SK-N-SH treated with all-trans-retinoic acid at 6 μM for 48 hours (cell line): ENCODE data around the gene SORCS1.

ENCODE experiments used
- ATAC-seq: fragments of 200-7000 bp; cut with Tn5 transposase; 3 replicates; pipeline ENCODE4 v1.9.1; 2020; ENCODE audit warnings: mild to moderate bottlenecking, moderate library complexity
- ARNTL ChIP-seq: fragments of 450-650 bp; formaldehyde crosslinking; IDR thresholded peaks from 2 replicates; pipeline ENCODE4 v1.5.0; 2020; ENCODE audit warnings: low read depth, mild to moderate bottlenecking, moderate library complexity, borderline replicate concordance
- BACH2 ChIP-seq: fragments of 250-450 bp; sonication (Bioruptor Pico); IDR thresholded peaks from 2 replicates; pipeline ENCODE4 v1.9.0; 2021; ENCODE audit warnings: mild to moderate bottlenecking, borderline replicate concordance
- CREB5 ChIP-seq: fragments of 250-450 bp; sonication (Bioruptor Pico); IDR thresholded peaks from 2 replicates; pipeline ENCODE4 v1.5.1; 2020; ENCODE audit warnings: low read depth, mild to moderate bottlenecking, moderate library complexity
- CSDC2 ChIP-seq: fragments of 250-450 bp; sonication (Bioruptor Pico); IDR thresholded peaks from 2 replicates; pipeline ENCODE4 v1.5.0; 2020; ENCODE audit warnings: mild to moderate bottlenecking, moderate library complexity
- ESRRG ChIP-seq: fragments of 250-450 bp; sonication (Bioruptor Pico); IDR thresholded peaks from 2 replicates; pipeline ENCODE4 v1.6.1; 2021; ENCODE audit warnings: mild to moderate bottlenecking
- GLIS3 ChIP-seq: fragments of 250-450 bp; sonication (Bioruptor Pico); IDR thresholded peaks from 2 replicates; pipeline ENCODE4 v1.5.0; 2020; ENCODE audit warnings: mild to moderate bottlenecking, moderate library complexity
- ISL1 ChIP-seq: fragments of 250-450 bp; sonication (Bioruptor Pico); IDR thresholded peaks from 2 replicates; pipeline ENCODE4 v2.1.2; 2022; ENCODE audit warnings: mild to moderate bottlenecking, moderate library complexity
- OSR1 ChIP-seq: fragments of 250-450 bp; sonication (Bioruptor Pico); IDR thresholded peaks from 2 replicates; pipeline ENCODE4 v1.8.0; 2022; ENCODE audit warnings: moderate library complexity, mild to moderate bottlenecking, inconsistent platforms
- POU6F1 ChIP-seq: fragments of 250-450 bp; sonication (Bioruptor Pico); IDR thresholded peaks from 2 replicates; pipeline ENCODE4 v1.8.0; 2021; ENCODE audit warnings: low read depth, mild to moderate bottlenecking, moderate library complexity, borderline replicate concordance
- PPARA ChIP-seq: fragments of 250-450 bp; sonication (Bioruptor Pico); IDR thresholded peaks from 2 replicates; pipeline ENCODE4 v1.5.0; 2020; ENCODE audit warnings: mild to moderate bottlenecking, borderline replicate concordance
- RARB ChIP-seq: fragments of 250-450 bp; sonication (Bioruptor Pico); IDR thresholded peaks from 2 replicates; pipeline ENCODE4 v1.8.0; 2021; ENCODE audit warnings: mild to moderate bottlenecking, moderate library complexity
- SNAI2 ChIP-seq: fragments of 250-450 bp; sonication (Bioruptor Pico); IDR thresholded peaks from 2 replicates; pipeline ENCODE4 v1.5.0; 2020; ENCODE audit warnings: mild to moderate bottlenecking, moderate library complexity
- TCF4 ChIP-seq: fragments of 250-450 bp; sonication (Bioruptor Pico); IDR thresholded peaks from 2 replicates; pipeline ENCODE4 v1.8.0; 2021; ENCODE audit warnings: mild to moderate bottlenecking, moderate library complexity, borderline replicate concordance
- TOX ChIP-seq: fragments of 250-450 bp; sonication (Bioruptor Pico); IDR thresholded peaks from 2 replicates; pipeline ENCODE4 v1.8.0; 2021; ENCODE audit warnings: mild to moderate bottlenecking, moderate library complexity, borderline replicate concordance
- ZC3H10 ChIP-seq: fragments of 250-450 bp; sonication (Bioruptor Pico); IDR thresholded peaks from 2 replicates; pipeline ENCODE4 v1.5.1; 2021; ENCODE audit warnings: mild to moderate bottlenecking, moderate library complexity
- ZFP3 ChIP-seq: fragments of 250-450 bp; sonication (Bioruptor Pico); IDR thresholded peaks from 2 replicates; pipeline ENCODE4 v1.5.0; 2020; ENCODE audit warnings: mild to moderate bottlenecking, moderate library complexity
- ZFP30 ChIP-seq: fragments of 450-650 bp; formaldehyde crosslinking; IDR thresholded peaks from 2 replicates; pipeline ENCODE4 v1.5.0; 2022; ENCODE audit warnings: mild to moderate bottlenecking, moderate library complexity
- ZNF70 ChIP-seq: fragments of 450-650 bp; formaldehyde crosslinking; IDR thresholded peaks from 2 replicates; pipeline ENCODE4 v1.5.0; 2020; ENCODE audit warnings: mild to moderate bottlenecking, moderate library complexity
- ZNF8 ChIP-seq: fragments of 450-650 bp; formaldehyde crosslinking; IDR thresholded peaks from 2 replicates; pipeline ENCODE4 v1.5.0; 2020; ENCODE audit warnings: mild to moderate bottlenecking, moderate library complexity
- TF ChIP-seq, protein P1 (sequence below): fragments of 250-450 bp; sonication (Bioruptor Pico); IDR thresholded peaks from 2 replicates; pipeline ENCODE4 v1.8.0; 2020; ENCODE audit warnings: mild to moderate bottlenecking, moderate library complexity, borderline replicate concordance
- TF ChIP-seq, protein P2 (sequence below): fragments of 250-450 bp; sonication (Bioruptor Pico); IDR thresholded peaks from 2 replicates; pipeline ENCODE4 v1.5.1; 2021; ENCODE audit warnings: mild to moderate bottlenecking, moderate library complexity
- TF ChIP-seq, protein P3 (sequence below): fragments of 250-450 bp; sonication (Bioruptor Pico); IDR thresholded peaks from 2 replicates; pipeline ENCODE4 v1.5.0; 2020; ENCODE audit warnings: mild to moderate bottlenecking, moderate library complexity

SORCS1 gene

DNA sequence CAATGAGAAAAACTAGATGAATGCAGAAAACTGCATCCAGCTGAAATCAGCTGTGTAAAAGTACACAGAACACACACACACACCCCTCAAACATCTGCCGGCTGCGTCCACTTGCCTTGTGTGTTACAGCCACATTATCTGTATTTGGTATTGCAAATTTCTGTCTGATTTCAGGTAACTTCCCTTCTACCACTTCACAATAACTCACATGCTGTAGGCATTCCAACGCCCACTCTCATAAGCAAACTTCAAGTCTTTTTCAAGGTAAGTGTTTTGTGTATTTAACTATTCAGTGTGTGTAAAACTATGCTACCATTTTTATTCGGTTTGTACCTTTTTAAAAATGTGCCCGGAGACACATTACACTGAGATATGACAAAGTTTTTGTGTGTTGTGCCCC is 594.2 kb downstream of the SORCS1 start:
- ATAC-seq, result no peak
- TF ChIP-seq, protein P1, sequence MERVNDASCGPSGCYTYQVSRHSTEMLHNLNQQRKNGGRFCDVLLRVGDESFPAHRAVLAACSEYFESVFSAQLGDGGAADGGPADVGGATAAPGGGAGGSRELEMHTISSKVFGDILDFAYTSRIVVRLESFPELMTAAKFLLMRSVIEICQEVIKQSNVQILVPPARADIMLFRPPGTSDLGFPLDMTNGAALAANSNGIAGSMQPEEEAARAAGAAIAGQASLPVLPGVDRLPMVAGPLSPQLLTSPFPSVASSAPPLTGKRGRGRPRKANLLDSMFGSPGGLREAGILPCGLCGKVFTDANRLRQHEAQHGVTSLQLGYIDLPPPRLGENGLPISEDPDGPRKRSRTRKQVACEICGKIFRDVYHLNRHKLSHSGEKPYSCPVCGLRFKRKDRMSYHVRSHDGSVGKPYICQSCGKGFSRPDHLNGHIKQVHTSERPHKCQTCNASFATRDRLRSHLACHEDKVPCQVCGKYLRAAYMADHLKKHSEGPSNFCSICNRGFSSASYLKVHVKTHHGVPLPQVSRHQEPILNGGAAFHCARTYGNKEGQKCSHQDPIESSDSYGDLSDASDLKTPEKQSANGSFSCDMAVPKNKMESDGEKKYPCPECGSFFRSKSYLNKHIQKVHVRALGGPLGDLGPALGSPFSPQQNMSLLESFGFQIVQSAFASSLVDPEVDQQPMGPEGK (CRISPR knock-in tag), result no peak
- TF ChIP-seq, protein P2, sequence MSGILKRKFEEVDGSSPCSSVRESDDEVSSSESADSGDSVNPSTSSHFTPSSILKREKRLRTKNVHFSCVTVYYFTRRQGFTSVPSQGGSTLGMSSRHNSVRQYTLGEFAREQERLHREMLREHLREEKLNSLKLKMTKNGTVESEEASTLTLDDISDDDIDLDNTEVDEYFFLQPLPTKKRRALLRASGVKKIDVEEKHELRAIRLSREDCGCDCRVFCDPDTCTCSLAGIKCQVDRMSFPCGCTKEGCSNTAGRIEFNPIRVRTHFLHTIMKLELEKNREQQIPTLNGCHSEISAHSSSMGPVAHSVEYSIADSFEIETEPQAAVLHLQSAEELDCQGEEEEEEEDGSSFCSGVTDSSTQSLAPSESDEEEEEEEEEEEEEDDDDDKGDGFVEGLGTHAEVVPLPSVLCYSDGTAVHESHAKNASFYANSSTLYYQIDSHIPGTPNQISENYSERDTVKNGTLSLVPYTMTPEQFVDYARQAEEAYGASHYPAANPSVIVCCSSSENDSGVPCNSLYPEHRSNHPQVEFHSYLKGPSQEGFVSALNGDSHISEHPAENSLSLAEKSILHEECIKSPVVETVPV (CRISPR knock-in tag), result no peak
- no peak for TF ChIP-seq PPARA (CRISPR knock-in tag)
- no peak for TF ChIP-seq BACH2 (CRISPR knock-in tag)
- TF ChIP-seq, protein P3, sequence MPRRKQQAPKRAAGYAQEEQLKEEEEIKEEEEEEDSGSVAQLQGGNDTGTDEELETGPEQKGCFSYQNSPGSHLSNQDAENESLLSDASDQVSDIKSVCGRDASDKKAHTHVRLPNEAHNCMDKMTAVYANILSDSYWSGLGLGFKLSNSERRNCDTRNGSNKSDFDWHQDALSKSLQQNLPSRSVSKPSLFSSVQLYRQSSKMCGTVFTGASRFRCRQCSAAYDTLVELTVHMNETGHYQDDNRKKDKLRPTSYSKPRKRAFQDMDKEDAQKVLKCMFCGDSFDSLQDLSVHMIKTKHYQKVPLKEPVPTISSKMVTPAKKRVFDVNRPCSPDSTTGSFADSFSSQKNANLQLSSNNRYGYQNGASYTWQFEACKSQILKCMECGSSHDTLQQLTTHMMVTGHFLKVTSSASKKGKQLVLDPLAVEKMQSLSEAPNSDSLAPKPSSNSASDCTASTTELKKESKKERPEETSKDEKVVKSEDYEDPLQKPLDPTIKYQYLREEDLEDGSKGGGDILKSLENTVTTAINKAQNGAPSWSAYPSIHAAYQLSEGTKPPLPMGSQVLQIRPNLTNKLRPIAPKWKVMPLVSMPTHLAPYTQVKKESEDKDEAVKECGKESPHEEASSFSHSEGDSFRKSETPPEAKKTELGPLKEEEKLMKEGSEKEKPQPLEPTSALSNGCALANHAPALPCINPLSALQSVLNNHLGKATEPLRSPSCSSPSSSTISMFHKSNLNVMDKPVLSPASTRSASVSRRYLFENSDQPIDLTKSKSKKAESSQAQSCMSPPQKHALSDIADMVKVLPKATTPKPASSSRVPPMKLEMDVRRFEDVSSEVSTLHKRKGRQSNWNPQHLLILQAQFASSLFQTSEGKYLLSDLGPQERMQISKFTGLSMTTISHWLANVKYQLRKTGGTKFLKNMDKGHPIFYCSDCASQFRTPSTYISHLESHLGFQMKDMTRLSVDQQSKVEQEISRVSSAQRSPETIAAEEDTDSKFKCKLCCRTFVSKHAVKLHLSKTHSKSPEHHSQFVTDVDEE (CRISPR knock-in tag), result no peak
- no peak for TF ChIP-seq CSDC2 (CRISPR knock-in tag)
- TF ChIP-seq SNAI2 (CRISPR knock-in tag), result no peak
- no peak for TF ChIP-seq CREB5 (CRISPR knock-in tag)
- TF ChIP-seq POU6F1 (CRISPR knock-in tag), result no peak
- no peak for TF ChIP-seq ZFP3
- TF ChIP-seq ZNF8 (CRISPR knock-in tag), result no peak
- TF ChIP-seq RARB (CRISPR knock-in tag), result no peak
- no peak for TF ChIP-seq ZNF70 (CRISPR knock-in tag)
- TF ChIP-seq TCF4, result no peak

DNA sequence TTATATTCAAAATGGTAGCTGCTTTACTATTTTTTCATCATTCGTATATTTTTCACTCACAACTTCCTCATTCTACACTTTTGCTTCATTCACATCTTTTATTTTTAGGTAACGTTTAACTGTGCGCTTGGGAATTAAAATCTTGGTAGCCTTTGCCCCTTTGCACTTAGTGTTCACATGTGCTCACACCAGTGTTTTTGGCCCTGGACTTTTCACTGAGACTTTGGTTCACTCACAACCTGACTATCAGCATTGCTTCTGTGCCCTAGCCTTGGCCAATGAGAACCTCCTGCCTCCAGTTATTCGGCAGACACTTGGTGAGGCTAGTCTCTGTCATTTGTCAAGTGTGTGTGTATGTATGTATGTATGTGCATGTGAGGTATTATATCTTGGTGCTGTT is 596.9 kb downstream of the SORCS1 start:
- no peak for TF ChIP-seq ZFP30 (CRISPR knock-in tag)
- no peak for TF ChIP-seq CSDC2 (CRISPR knock-in tag)
- no peak for TF ChIP-seq ISL1
- TF ChIP-seq RARB (CRISPR knock-in tag), result no peak
- TF ChIP-seq, protein P3 (CRISPR knock-in tag), result no peak
- TF ChIP-seq CREB5 (CRISPR knock-in tag), result no peak
- no peak for TF ChIP-seq ZNF8 (CRISPR knock-in tag)
- TF ChIP-seq ESRRG (CRISPR knock-in tag), result no peak
- no peak for TF ChIP-seq SNAI2 (CRISPR knock-in tag)
- no peak for TF ChIP-seq PPARA (CRISPR knock-in tag)
- TF ChIP-seq GLIS3 (CRISPR knock-in tag), result no peak
- TF ChIP-seq ZC3H10 (CRISPR knock-in tag), result no peak
- TF ChIP-seq, protein P1 (CRISPR knock-in tag), result no peak
- no peak for TF ChIP-seq OSR1 (CRISPR knock-in tag)
- no peak for TF ChIP-seq ZNF70 (CRISPR knock-in tag)
- TF ChIP-seq TOX (CRISPR knock-in tag), result no peak
- TF ChIP-seq ARNTL (CRISPR knock-in tag), result no peak
- no peak for ATAC-seq
